Activated CD4-positive, alpha-beta T cell treated with anti-CD3 and anti-CD28 coated beads for 4 hours (primary cell): ENCODE data around the gene TBC1D1.
A peak's percentile ranks its signal among the peaks of the same experiment; 100 is the strongest.

Source experiments
- DNase-seq, 2 donors: peaks; one replicate each; pipeline ENCODE4 v3.0.0-alpha.2; 2020

The TBC1D1 gene

GRCh38 chr4:38060829-38061431 is 170.0 kb downstream of the TBC1D1 start:
- no peak for DNase-seq

DNA sequence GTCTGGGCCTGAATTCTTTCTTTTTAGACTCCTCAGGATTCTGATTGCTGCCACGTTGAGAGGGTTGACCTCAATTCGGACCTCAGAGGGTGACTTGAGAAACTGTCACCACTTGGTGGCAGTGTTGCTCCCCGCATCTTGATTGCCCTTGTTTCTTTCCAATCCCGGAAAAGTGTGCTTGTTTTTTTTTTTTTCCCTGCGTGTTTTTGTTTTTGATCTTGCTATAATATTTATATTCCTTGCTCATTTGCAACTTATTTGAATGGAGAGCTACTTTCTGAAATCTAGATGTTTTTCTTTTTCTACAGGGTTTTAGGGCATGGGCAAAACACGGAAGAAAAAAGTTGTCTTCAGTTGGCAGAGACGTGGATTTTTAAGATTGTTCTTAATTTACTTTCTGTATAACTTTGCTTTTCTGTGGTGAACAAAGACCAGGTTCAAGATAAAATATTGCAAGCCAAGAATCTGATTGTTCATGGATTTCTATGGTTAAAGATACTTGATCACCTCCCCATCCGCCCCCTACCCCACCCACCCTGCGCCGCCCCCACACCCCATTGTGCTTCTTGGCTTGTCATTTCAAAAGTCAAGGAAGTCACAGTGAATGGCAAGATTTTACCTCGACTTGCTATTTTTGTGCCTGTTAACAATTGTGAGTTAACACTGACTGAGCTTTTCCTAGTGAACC is 171.3 kb downstream of the TBC1D1 start:
- DNase-seq, result peak; percentile 50 to 71

- no peak for DNase-seq
Measured at GRCh38 chr4:38062776-38063097, 171.9 kb downstream of the TBC1D1 start.

DNA sequence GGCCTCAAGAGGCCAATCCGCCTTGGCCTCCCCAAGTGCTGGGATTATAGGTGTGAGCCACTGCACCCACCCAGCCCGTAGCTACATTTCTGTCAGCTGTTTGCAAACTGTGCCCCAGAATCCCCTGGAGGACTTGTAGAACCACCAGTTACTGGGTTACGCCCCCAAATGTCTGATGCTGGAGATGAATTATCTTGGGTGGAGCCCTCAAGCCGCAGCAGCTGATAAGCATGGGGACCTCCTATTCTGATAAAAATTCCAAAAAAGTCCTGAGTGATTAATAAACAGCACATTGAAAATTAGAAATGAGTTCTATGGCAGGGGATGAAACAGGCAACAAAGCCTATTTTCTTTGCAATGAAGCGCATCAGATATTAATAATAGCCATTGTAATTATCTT is 174.3 kb downstream of the TBC1D1 start:
- DNase-seq, result no peak

- no peak for DNase-seq
Measured at GRCh38 chr4:38065900-38066299, 175.0 kb downstream of the TBC1D1 start.

GRCh38 chr4:38067499-38067898 is 176.6 kb downstream of the TBC1D1 start:
- no peak for DNase-seq

DNA sequence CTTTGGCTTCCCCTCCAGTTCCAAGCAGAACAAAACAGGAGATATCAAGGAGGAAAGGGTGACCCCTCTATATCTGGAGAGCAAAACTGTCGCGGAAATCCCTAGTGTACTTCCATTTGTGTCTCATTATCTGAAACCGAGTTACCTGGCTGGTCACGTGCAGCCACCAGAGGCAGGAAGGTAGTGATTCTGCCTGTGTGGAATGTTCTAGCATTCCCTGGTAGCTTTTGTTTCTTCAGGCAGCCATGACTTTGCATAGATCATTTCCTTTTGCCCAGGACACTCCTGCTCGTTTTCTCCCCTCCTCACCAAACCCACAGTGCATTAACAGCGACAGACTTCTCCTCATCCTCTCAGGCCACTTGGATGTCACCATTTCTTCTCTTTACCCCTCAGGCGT is 177.2 kb downstream of the TBC1D1 start:
- DNase-seq, result no peak

DNA sequence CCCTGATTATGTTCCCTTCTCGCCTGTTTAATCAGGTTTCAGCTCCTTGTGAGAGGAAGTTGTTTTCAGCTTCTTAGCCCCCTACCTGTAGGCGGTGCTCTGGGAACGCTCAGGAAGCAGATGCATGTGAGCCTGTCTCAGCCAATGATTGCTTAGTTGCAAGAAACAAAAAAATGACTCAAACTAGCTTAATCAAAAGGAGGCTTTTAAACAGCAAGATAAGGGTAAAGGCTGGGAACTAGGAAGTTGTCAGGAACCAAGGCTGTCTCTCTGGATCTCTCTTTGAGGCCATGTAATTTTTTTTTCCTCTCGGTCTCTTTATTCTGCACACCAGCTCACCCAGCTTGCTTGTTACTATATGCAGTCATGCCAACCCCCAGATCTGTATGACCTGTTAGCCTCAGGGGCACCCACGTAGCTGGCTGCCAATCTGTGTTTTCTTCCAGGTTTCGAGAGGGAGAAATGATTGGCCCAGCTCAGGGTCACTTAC is 178.4 kb downstream of the TBC1D1 start:
- DNase-seq, result peak in 1 of 2 donors; percentile 30

DNA sequence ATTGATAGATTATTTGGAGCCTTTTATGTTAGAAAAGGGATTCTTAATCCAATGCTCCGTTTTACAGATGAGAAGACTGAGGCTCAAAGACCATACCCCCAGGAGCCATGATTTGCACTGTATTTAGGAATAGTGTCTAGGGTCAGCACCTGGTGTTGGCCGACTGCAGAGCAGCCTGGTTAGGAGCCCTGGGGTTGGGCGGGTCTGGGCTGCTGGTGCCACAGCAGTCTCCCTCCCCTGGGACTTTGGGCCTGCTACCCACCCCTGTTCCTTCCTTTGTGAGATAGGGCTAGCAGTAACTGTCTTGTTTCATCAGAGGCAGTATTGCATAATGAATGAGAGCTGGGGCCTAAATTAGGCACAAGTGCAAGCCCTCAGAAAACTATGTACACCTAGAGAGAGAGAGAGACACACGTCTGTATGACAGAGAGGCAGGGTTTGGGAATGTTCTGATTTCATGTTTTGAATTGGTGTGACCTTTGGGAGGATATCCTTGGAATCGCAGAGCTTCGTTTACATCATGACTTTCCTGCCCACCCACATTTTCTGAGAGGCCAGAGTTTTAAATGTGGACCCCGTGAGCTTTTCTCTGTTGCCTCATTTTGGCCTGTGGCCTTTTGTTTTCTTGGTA is 181.0 kb downstream of the TBC1D1 start:
- no peak for DNase-seq

DNA sequence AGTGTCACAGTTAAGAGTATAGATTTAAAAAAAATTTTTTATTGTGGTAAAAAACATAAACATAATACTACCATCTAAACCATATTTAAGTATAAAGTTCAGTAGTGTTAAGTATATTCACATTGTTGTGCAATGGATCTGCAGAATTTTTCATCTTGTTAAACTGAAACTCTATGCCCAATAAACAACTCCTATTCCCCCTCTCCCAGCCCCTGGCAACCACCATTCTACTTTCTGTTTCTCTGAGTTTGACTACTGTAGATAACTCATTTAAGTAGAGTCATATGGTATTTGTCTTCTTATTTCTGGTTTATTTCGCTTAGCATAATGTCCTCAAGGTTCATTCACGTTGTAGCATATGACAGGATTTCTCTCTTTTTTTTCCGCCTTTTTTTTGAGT is 181.7 kb downstream of the TBC1D1 start:
- no peak for DNase-seq

DNA sequence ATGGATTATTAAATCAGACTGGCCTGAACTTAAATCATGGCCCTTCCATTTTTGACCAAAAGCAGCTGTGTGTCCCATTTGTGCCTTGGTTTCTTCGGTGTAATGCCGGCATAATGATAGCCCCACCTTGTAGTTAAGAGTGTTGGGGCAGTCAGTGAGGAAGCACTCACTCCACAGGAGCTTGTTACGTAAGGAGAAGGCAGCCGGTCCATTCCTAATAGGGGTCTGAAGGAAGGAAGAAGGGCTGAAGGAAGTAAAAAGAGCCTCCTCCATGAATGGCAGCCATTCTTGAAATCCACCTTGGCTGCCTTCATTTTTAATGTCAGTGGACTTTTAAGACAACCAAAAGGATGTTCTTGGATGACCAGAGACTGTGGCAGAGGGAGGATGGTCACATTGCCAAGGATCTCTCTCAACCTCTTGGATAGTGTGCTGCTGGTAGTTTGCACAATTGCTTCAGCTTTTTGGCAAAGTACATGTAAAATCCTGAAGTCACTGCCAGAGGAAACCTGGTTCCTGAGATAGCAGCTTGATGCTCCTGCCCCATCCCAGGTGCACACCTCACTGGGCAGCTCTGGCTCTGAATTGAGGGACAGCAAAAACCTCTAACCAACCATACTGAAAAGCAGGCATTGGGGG is 182.8 kb downstream of the TBC1D1 start:
- no peak for DNase-seq

- no peak for DNase-seq
Measured at GRCh38 chr4:38075370-38076152, 184.7 kb downstream of the TBC1D1 start.

- no peak for DNase-seq
Measured at GRCh38 chr4:38076153-38076669, 185.3 kb downstream of the TBC1D1 start.

DNA sequence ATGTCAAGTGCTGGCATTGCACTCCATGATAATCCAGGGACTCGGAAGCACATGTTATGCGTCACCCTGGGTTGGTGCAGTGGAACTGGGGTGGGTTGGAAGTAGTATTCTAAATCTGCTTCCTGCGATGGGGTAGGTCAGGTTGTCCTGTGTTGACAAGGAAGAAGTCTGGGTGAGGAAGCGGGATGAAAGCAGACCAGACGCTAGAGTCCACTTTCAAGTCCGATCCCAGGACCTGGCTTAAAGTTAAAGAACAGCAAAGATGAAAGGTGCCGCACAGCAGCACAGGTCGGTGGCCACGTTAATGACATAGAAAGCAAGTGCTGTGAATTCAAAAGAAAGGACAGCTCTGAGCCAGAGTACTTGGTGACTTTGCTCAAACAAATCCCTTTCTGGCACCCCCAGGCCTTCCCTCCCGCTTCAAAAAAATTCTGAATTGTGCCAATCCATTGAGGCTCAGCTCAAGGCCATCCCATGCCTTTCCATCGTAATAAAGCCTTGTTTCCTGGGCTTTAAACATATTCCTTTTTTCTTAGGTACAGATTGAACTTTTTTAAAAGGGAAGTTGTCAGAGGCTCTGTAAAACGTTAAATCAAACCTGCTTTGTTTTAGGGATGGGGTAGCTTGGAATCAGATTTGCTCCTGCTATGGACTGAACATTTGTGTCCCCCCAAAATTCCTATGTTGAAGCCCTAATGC is 187.1 kb downstream of the TBC1D1 start:
- DNase-seq, result no peak

- DNase-seq, result no peak
Measured at GRCh38 chr4:38078590-38079421, 187.9 kb downstream of the TBC1D1 start.

- no peak for DNase-seq
Measured at GRCh38 chr4:38080061-38080974, 189.4 kb downstream of the TBC1D1 start.

- no peak for DNase-seq
Measured at GRCh38 chr4:38082021-38082420, 191.1 kb downstream of the TBC1D1 start.

DNA sequence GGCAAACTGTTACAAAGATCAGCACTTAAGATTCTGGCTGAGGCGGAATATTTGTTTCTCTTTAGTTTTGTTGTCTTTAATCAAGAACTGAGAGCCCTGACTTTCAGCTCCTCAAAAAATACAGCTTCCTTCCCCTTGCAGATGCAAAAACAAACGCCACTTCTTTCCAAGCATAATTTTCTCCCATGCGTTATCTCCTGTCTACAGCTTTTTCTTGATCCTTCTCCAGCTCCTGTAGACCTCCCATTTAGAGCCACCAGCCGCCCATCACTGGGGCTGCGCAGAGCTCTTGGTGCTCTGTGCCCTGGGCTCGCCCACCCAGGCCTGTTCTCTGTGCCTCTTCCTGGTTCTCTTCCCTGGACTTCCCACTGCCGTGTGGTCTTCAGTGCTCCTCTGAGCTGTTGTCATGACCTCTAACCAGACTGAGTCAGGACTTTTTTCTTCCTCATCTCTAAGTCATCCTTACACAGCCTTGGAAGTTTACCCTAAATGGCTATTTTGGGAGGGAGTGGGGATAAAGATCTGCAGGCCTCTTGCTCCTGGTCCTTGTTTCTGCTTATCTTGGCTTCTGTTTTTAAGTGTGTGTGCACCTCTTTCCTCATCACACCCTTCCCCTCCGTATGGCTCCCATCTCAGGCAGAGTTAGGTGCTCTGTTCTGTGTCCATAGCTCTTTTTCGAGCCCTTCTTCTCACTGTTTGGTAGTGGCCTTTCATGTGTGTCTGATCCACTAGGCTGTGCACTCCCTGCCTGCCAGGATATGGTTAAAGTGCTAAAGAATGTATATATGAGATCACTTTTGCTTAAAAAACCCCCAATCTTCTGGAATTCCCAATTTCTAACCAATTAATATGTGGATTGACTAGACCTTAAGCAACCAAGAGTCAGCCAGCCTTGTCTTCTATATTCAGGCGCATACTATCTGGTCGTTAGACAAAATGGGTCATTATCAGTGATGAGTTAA is 191.8 kb downstream of the TBC1D1 start:
- DNase-seq, result no peak
